Measurements from ENCODE around the gene LRRK2.

Gene LRRK2

GRCh38 chr12:40224439-40225291 is at the start of gene LRRK2:
LRRK2 (plus strand) TSS chr12:40224997; CDS start chr12:40225132, 135 bp downstream.
- DNase-seq (ENCODE audit: low read depth), result peak; percentile 12
- peak within 1 kb of the TSS; percentile 59 for H3K4me3 ChIP-seq (ENCODE audit: low read depth, low read length)

GRCh38 chr12:40175045-40175444 is 49.8 kb upstream of the LRRK2 start:
- no peak overlapping the region for H3K4me3 ChIP-seq (ENCODE audit: low read depth, low read length)
- no peak for DNase-seq (ENCODE audit: low read depth)

GRCh38 chr12:40175489-40175888 is 49.3 kb upstream of the LRRK2 start:
- no peak for DNase-seq (ENCODE audit: low read depth)
- H3K4me3 ChIP-seq (ENCODE audit: low read depth, low read length), result no peak overlapping the region

GRCh38 chr12:40178701-40179100 is 46.1 kb upstream of the LRRK2 start:
- DNase-seq (ENCODE audit: low read depth), result no peak
- H3K4me3 ChIP-seq (ENCODE audit: low read depth, low read length), result no peak overlapping the region

DNA sequence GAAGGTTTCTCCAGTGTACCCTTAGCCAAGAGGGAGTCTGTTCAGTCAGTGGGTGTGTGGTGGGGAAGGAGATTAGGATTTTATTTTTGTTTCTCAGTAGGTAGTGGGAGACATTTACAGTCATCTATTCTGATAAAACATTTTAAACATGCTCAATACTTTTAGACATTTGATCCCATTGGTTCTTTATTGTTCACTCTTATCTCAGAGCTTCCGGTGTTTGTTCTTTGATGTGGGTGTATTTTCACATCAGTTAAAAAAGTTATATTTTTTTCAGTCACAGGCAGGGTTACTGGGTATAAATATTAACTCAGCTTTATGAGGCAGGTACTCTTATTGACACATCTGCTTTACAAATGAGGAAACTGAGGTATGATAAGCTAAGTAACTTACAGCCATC is 43.3 kb upstream of the LRRK2 start:
- H3K4me3 ChIP-seq (ENCODE audit: low read depth, low read length), result no peak overlapping the region
- no peak for DNase-seq (ENCODE audit: low read depth)

GRCh38 chr12:40183715-40184114 is 41.1 kb upstream of the LRRK2 start:
- no peak for DNase-seq (ENCODE audit: low read depth)
- H3K4me3 ChIP-seq (ENCODE audit: low read depth, low read length), result no peak overlapping the region

DNA sequence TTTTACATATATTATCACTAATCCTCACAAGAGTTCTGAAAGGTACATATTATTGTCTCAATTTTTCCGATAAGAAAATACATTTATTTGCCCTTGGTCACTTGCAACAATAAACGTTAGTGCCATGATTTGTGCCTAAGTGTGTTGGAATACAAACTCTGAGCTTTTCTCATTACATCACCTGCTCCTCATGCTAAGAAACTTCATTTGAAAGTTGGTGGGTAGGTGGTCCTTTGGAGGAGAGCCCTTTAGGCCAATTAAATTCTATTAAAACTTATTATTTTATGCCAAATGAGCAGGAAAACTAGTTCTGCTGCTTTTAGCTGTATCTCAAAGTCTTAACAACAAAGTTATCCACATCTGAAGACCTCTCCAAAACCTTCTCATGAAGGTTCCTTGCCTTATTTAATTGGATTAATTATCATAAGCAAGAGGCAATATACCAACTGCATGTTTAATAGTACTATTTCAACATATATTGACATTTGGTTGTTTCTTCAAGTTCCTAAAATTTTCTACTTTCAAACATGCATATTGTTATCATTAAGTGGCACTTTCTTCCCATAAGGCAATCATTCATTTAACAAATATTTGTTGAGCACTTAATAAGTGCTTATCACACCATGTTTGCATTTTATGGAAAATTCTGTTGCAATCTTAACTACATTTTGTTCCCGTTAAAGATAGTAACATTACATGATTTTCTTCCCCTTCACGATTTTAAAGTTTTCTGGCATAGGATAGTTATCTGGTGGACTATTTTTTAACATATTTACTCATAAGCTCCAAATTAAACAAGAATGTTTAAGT is 40.1 kb upstream of the LRRK2 start:
- H3K4me3 ChIP-seq (ENCODE audit: low read depth, low read length), result no peak overlapping the region
- DNase-seq (ENCODE audit: low read depth), result no peak

- H3K4me3 ChIP-seq (ENCODE audit: low read depth, low read length), result no peak overlapping the region
- DNase-seq (ENCODE audit: low read depth), result no peak
These were observed 39.5 kb upstream of the LRRK2 start for GRCh38 chr12:40185303-40185693.

- no peak for DNase-seq (ENCODE audit: low read depth)
- H3K4me3 ChIP-seq (ENCODE audit: low read depth, low read length), result no peak overlapping the region
These were observed 36.1 kb upstream of the LRRK2 start for GRCh38 chr12:40188558-40189320.

DNA sequence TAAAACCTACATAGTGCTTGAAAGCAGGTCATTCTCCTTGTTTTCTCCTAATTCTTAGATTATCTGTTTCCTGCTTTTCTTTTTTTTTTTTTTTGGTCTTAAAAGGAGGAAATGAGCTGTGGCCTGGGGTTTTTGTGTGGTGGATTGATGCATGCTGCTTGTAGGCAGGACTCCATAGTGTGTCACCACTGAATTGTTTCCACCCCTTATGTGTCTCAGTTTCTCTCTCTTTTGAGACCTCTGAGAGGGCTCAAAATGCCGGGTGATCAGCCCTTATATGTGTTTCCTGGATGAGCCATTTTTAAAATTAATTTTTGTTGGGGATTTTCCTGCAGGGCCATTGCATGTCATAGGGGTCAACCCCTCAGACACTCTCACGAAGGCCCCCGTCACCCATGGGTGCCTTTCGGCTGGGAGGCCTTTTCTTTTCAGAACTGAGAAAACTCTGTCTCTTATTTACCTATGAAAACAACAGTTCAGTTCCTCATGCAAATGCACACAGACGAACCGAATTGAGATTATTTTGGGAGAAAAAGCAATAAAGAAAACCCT is 32.0 kb upstream of the LRRK2 start:
- H3K4me3 ChIP-seq (ENCODE audit: low read depth, low read length), result no peak overlapping the region
- DNase-seq (ENCODE audit: low read depth), result no peak

DNA sequence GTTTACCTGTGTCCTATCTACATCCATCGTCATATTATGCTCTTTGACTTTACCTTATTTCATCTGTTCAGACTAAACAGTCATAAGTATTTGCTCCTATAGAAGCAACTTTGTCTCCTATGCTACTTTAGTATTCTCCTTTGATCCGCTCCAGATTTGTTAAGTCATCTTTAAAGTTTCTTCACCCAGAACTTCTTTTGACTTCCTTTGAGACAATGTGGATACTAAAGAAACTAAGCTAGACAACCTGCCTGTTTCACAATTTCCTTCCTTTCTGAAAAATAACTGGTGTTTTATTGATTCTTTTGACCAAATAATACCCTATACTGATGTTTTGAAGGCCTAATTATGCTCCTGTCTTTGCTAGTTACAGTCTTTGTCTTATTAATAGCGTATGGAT is 30.0 kb upstream of the LRRK2 start:
- DNase-seq (ENCODE audit: low read depth), result no peak
- no peak overlapping the region for H3K4me3 ChIP-seq (ENCODE audit: low read depth, low read length)

DNA sequence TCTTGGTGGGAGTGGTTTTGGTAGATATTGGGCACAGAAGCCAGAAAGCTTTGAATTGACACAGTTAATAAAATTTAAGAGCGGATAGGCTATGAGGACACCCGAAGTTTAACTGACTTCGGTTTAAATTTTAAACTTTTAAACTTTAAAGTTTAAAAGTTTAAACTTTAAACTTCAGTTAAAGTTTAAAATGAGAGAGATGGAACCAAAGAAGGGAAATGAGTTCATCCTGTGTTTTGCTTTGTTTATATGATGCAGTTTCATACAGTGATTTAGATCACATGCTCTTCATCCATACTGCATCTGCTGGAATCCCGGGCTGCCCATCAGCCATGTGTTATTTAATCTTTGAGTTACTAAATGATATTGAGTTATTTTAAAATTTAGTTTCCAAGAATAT is 27.2 kb upstream of the LRRK2 start:
- no peak overlapping the region for H3K4me3 ChIP-seq (ENCODE audit: low read depth, low read length)
- no peak for DNase-seq (ENCODE audit: low read depth)

GRCh38 chr12:40198601-40199000 is 26.2 kb upstream of the LRRK2 start:
- DNase-seq (ENCODE audit: low read depth), result no peak
- H3K4me3 ChIP-seq (ENCODE audit: low read depth, low read length), result no peak overlapping the region

DNA sequence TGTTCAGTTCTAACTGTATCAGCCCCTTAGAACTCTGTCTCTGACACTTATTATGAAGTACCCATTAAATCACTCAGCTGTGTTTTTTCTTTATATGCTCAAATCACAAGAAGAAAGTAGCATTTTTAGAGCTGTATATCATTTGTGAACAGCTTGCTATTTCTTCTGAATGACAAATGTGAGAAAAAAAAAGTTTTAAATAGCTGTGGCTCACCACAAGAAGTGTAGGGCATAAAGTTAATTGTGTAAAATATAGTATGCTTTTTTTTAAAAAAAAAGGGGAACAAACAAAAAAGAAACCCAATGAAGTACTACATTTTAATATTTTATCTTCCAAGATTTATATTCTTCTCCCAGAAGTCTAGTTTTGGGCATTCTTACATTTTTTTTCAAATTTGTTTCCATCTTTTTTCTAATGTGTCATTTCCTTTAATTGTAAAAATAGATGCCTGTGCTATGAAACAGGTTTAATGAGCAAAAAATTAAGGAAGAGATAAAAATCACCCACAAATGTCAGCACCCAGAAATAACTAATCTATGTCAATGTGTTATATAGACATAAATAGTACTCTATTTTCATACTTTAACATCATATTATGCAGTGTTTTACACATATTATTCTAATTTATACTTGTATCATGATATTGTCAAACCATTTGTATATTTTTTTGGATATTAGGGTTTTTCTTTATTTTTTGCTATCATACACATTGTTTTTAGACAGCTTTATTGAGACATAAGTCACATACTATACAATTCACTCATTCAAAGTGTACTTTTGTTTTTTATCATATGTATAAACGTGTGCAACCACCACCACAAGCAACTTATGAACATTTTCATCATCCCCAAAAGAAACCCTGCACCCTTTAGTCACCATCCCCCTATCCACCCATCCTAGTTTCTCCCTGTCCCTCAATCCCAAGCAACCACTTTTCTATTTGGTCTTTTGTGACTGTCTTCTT is 22.4 kb upstream of the LRRK2 start:
- DNase-seq (ENCODE audit: low read depth), result no peak
- H3K4me3 ChIP-seq (ENCODE audit: low read depth, low read length), result no peak overlapping the region

DNA sequence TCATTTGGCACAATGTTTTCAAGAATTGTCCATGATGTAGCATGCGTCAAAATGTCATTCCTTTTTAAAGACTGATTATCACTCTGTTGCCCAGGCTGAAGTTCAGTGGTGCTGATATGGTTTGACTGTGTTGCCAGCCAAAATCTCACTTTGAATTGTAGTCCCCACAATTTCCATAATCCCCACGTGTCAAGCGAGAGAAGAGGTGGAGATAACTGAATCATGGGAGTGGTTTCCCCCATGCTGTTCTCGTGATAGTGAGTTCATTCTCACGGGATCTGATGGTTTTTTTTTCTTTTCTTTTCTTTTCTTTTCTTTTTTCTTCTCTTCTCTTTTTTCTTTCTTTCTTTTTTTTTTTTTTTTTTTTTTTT is 21.8 kb upstream of the LRRK2 start:
- DNase-seq (ENCODE audit: low read depth), result no peak
- H3K4me3 ChIP-seq (ENCODE audit: low read depth, low read length), result no peak overlapping the region

DNA sequence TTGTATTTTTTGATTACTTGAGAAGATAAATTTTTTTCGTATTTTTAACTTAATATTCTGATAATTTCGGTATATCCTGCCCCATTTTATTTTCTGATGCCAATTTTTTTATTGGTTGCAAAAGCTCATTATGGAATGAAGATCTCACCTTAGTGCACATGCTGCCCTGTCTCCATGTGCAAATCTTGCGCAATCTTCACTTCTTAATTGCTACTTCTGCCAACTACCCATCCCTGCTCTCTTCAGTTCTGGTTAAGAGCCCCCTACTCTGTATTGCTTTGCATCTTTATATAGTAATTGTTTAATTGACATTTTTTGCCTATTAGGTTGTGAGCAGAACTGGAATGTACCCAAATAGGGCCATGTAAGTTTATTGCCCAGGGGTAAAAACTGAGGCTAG is 20.5 kb upstream of the LRRK2 start:
- no peak for DNase-seq (ENCODE audit: low read depth)
- no peak overlapping the region for H3K4me3 ChIP-seq (ENCODE audit: low read depth, low read length)

- DNase-seq (ENCODE audit: low read depth), result no peak
- H3K4me3 ChIP-seq (ENCODE audit: low read depth, low read length), result no peak overlapping the region
These were observed 17.2 kb upstream of the LRRK2 start for GRCh38 chr12:40207551-40207950.

- H3K4me3 ChIP-seq (ENCODE audit: low read depth, low read length), result no peak overlapping the region
- DNase-seq (ENCODE audit: low read depth), result no peak
These were observed 15.9 kb upstream of the LRRK2 start for GRCh38 chr12:40208707-40209446.
